HG02763 (cell line): Measurements from ENCODE around the gene PTPRE.
"Not testable (repeated sequence)": the region's sequence is repeated elsewhere in the genome, so short reads cannot be mapped to it uniquely, and the experiment has no call there.

Experiments
- ATAC-seq: cut with Tn5 transposase; IDR thresholded peaks from one replicate; pipeline ENCODE4 v1.9.1; 2021; ENCODE audit warnings: mild to moderate bottlenecking, moderate library complexity; ENCODE audit not compliant: unreplicated experiment

Gene PTPRE

DNA sequence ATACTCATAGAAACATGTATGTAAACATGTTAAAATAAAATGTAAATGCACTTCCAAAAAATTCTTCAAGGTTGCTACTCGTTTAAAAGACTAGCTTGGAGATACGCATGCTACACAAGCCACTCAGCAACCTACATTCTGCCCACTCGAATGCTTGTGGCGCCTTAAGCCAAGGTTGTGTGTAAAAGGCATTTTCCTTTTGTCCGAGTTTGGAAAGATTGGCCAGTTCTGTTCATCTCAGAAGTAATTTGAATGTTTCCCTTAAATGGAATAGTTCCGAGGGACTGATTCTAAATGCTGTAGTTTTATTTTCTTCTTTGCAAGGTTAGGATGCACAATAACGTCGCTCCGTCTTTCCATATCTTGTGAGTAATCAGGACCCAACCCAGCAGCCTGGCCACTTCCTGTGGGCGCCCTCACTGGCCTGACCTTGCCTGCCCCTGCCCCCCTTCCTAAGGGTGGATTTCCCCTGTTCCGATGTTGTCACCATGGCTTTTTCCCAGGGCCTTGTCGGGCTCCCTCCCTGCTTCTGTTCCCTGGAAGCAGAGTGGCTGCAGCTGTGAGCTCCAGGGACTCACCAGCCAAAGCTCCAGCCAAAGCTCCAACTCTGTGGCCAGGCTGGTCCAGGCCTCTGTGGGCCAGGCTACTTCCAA is 70.6 kb downstream of the PTPRE start:
- no peak for ATAC-seq

GRCh38 chr10:127978481-127978880 is 71.6 kb downstream of the PTPRE start:
- no peak for ATAC-seq

DNA sequence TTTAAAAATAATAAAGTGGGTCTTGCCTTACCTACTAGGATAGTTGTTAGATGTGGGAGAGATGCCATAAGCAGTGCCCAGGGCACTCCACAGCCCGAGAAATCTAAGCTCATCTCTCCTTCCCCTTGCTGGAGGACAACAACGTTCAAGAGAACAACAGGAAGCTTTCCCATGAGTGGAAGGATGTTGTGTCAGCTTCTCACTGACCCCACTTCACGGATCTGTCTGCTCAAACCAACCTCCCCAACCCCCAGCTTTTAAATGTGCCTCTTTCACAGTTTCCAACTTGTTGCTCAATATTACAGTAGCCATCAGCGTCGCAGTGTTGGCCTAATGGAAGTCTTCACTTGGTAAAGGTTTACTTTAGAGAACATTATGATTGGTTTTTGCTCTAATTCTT is 72.1 kb downstream of the PTPRE start:
- no peak for ATAC-seq

- ATAC-seq = no peak
Measured at GRCh38 chr10:127979566-127979965, 72.7 kb downstream of the PTPRE start.

GRCh38 chr10:127980898-127981297 is 74.0 kb downstream of the PTPRE start:
- ATAC-seq = no peak

DNA sequence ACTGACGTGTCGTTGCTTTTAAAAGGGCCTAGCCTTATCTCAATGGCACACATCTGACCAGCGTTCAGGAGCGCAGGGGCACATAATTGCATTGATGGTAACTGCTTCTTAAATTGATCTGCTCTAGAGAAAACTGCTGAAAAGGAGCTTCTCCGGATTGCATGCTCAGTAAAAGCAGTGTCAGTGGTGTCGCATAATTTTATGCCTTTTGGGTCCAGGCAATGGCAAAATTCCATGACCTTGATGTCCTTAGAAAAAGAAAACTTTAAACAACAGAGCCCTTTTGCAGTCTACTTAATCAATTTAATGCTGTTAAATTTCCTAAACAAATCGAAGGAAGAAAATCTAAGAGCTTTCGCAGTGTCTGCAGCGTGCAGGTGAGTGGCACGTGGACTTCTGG is 75.7 kb downstream of the PTPRE start:
- ATAC-seq = no peak

DNA sequence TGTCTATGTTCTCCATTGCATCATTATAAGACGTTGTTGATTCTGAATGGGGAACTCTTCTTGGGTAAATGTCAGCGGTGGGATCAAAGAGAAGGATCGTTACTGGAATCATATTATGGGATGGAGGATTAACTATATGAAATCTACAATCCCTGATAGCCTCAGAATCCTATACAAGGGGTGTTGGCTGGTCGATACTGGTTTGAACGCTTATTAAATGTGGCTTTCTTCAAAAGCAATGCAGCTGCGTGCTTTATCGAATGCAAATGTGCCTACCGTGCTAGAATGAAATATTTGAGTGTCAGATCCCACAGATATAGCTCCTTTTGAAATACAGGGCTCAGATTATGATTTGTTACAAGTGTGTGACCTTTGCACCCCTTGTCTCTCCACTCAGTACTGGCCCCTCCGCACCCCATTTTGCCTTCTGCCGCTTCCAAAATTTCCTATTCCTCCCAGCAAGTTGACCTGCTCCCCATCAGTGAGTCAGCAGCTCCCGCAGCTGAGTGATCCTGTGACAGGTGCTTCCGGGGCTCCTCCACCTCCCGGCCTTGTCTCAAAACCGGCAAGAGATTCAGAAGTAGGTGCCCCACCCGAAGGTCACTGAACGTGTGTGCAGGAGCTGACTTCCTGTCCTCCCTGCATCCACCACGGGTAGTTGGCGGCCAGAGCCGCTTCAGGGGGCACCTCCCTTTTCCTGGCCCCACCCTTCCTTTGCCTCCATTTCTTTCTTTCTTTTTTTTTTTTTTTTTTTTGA is 76.6 kb downstream of the PTPRE start:
- ATAC-seq = no peak

GRCh38 chr10:127984945-127985344 is 78.0 kb downstream of the PTPRE start:
- ATAC-seq = no peak

DNA sequence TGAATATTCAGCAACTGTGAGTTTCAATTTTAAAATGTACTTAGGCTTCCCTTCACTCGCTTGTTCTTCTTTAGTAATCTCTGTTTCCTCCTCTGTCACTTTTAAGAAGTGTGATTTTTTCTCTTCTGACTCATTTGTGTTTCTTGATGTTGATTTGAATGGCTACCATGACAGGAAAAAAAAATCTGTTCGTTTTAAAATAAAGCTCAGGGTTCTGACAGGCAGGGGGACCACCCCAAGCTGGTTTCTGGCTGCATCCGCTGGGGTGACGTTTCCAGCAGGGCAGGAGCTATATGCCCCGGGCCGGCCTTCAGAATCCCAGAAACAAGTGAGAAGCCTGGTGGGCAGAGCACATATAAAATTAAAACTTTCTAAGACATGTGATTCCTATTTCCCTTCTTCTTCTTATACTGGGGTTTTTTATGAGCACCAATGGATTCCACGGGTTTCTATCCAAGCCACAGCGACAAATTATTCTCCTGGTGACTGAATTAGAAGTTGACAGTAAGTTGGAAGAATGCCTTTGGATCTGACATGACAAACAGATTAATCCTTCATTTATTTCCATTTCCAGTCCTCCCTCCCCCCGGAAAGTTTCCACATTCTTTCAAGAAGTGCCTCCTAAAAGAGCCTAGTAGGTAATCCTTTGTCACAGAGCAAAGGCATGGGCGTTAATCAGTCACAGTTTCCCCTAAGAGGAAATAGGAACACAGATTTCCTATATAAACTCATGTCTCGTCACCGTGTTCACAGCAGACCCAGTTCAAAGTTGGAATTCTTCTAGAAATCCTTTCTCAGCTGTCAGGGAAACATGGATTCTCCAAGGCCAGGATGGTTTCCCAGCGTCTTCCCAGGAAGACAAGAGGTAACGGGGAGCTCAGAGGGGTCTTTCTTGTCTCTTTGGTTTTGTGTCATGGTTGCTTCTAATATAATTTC is 79.9 kb downstream of the PTPRE start:
- no peak for ATAC-seq

GRCh38 chr10:127987467-127988380 is 80.8 kb downstream of the PTPRE start:
- no peak for ATAC-seq

- ATAC-seq = no peak
Measured at GRCh38 chr10:127989481-127990012, 82.6 kb downstream of the PTPRE start.

- ATAC-seq = not testable (repeated sequence)
Measured at GRCh38 chr10:127990132-127990788, 83.4 kb downstream of the PTPRE start.

DNA sequence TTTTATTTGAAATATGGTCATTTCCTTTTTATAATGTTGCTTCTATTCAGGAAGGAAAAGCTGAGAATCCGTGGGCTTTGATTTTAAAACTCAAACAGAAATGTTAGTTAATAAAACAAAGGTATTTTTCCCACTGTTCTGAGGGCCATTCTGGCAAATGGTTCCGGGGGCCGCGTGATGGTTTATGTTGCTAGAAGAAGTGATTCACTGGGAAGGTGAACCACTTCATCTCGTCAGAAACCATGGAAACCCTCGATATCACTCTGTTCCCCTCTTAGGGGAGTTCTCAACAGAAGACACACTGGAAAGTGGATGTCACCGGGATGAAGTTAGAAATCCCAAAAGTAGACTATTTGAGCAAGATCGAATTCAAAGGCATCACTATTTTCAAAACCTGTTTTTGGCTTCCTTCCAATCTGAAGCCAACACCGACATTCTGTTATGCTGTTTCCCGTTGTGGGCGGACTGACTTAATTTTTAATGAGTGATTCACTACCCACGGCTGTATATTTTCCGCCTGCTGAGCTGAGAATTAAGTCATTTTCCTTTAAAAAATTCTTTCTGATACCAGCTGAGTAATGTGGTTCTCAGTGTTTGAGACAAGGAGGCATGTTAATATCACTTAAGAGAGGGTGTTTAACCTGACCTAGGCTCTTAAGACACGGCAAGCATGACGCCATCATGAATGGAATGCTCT is 84.1 kb downstream of the PTPRE start:
- ATAC-seq = no peak

DNA sequence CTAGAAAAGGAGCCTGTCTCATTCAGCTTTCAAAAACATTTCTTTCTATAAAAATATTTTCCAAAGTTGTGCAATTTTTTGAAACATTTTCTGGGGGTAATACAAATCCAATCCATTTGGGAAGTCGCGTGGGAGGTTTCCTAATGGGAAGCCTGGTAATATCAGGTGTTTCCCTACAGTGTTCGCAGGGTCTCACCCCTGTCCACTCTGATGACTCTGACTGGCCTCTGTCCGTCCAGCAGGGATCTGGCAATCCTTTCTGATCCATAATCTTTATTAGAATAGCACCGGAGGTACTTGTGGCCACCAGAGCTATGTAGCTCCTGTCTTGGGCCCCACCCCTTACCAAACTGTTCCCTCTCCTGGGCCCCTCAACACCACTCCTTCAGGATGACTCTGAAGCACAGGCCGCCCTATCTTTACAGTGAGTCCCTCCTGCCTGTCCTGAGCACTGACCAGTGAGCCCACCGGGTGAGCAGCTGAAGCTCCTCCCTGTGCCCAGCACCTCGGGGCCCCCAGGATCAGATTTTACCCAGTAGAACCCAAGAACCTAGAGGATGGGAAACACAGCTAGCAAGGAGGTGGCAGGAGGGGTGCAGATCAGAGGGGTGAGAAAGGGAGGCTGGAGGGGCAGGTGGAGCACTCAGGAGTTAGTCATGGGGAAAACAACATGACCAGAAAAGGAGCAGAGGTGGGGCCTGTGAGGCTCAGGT is 84.8 kb downstream of the PTPRE start:
- ATAC-seq = no peak

GRCh38 chr10:127992376-127992775 is 85.5 kb downstream of the PTPRE start:
- ATAC-seq = no peak

GRCh38 chr10:127993056-127993690 is 86.3 kb downstream of the PTPRE start:
- ATAC-seq = no peak

GRCh38 chr10:127995939-127996338 is 89.0 kb downstream of the PTPRE start:
- ATAC-seq = no peak

DNA sequence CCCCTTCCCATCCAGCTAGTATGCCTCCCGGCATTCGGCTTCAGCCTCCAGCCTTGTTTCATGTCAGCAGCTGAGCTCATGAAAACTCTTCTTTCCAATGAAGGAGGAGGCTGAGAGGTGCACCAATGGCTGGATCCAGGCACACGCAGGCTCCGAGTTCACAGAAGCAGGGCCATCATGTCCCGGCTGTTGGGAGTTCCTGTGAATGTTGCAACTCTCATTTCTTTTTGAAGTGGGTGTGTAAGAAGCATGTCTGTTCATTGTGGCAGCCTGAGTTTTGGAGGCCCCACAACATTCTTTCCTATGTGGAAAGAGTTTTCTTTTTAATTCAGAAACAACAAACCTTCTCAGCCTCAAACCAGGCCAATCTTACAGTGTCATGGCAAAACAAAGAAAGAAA is 89.7 kb downstream of the PTPRE start:
- no peak for ATAC-seq
